K562 (cell line): ENCODE data around the gene OCSTAMP. TPM values are rescaled to one million over a fixed set of nuclear protein-coding genes. Genes with fewer than 3 reads are reported as not detected.

ENCODE experiments used
- ATAC-seq: fragments of 200-7000 bp; cut with Tn5 transposase; 3 replicates; pipeline ENCODE4 v1.9.1; 2020; ENCODE audit warnings: moderate library complexity
- BruUV-seq: library from RNA; stranded (reverse); fragments of 400-500 nt; replicated peaks from 2 replicates; lab custom pipeline; 2021; lab: Mats Ljungman, UMichigan
- CTCF ChIA-PET: fragments of 300-600 bp; formaldehyde crosslinking; extraction: SDS; loops from one replicate; lab custom pipeline; 2021; ENCODE audit warnings: low intra/inter-chr PET ratio; lab: Yijun Ruan, JAX
- POLR2A ChIA-PET: fragments of 300-600, 350-650 bp; sonication (Branson Sonifier 250); formaldehyde crosslinking; extraction: SDS; loops from one replicate; lab custom pipeline; 2021; ENCODE audit warnings: antibody characterized with exemption, inconsistent platforms; lab: Yijun Ruan, JAX
- DNase-seq, 4 experiments: peaks; one replicate each; pipeline versions ENCODE4 v3.0.0 to v3.0.0-alpha.2; 2011 to 2018; ENCODE audit warnings: low spot score in 3 of 4, mixed read lengths in 3 of 4; ENCODE audit errors: extremely low read depth in 1 of 4
- FAIRE-seq: peaks from 2 replicates; lab custom pipeline; 2011; peaks lifted over from hg19 to GRCh38; lab: Jason Lieb, UNC
- H2AFZ ChIP-seq: 2 replicates; pipeline ENCODE4 v1.6.0; 2011; ENCODE audit warnings: low read depth, low read length, control low read depth, inconsistent platforms
- H3K27ac ChIP-seq: fragments of 200-600 bp; 3 replicates; pipeline ENCODE4 v1.8.0; 2011; ENCODE audit warnings: low read depth, mild to moderate bottlenecking, control low read depth, inconsistent platforms, low read length, moderate library complexity, mixed read lengths; ENCODE audit errors: extremely low read depth
- H3K27me3 ChIP-seq, 2 experiments: fragments of 300-600 bp in 1 of 2; 2 replicates in 1 of 2; 3 replicates in 1 of 2; pipeline versions ENCODE4 v1.6.0 to v1.8.0; 2011; ENCODE audit warnings: inconsistent platforms in 2 of 2, low read length in 2 of 2, mild to moderate bottlenecking in 1 of 2, mixed read lengths in 1 of 2, moderate library complexity in 1 of 2; ENCODE audit not compliant: control insufficient read depth in 2 of 2, insufficient read depth in 2 of 2
- H3K36me3 ChIP-seq: fragments of 300-600 bp; 3 replicates; pipeline ENCODE4 v1.8.0; 2011; ENCODE audit warnings: mild to moderate bottlenecking, low read length, inconsistent platforms; ENCODE audit not compliant: control insufficient read depth, insufficient read depth
- H3K4me1 ChIP-seq, 2 experiments: fragments of 200-600 bp in 1 of 2; replicated peaks in 1 of 2; 2 replicates in 1 of 2; 3 replicates in 1 of 2; pipeline versions ENCODE4 v1.5.1 to v1.8.0; 2011; ENCODE audit warnings: inconsistent platforms in 2 of 2, low read length in 2 of 2, mild to moderate bottlenecking in 1 of 2, mixed read lengths in 1 of 2, moderate library complexity in 1 of 2; ENCODE audit not compliant: control insufficient read depth in 2 of 2, insufficient read depth in 2 of 2
- H3K4me2 ChIP-seq: 2 replicates; pipeline ENCODE4 v1.6.1; 2011; ENCODE audit warnings: low read length, control low read depth, inconsistent platforms, mixed read lengths; ENCODE audit not compliant: insufficient read depth
- H3K4me3 ChIP-seq: fragments of 200-600 bp; sonication (generic), shearing (Covaris generic); 2 replicates; pipeline ENCODE4 v1.5.1; 2016; ENCODE audit warnings: control low read depth, inconsistent platforms
- H3K79me2 ChIP-seq: fragments of 200-600 bp; 3 replicates; pipeline ENCODE4 v1.8.0; 2011; ENCODE audit warnings: low read length, inconsistent platforms; ENCODE audit not compliant: control insufficient read depth, insufficient read depth
- H3K9ac ChIP-seq, 2 experiments: 2 replicates each; pipeline versions ENCODE4 v1.6.0 to v1.6.1; 2011; ENCODE audit warnings: low read depth in 2 of 2, low read length in 2 of 2, control low read depth in 1 of 2, inconsistent platforms in 1 of 2, mild to moderate bottlenecking in 1 of 2, mixed read lengths in 1 of 2; ENCODE audit not compliant: insufficient read depth in 1 of 2
- H3K9me1 ChIP-seq: one replicate; pipeline ENCODE4 v1.6.0; 2011; ENCODE audit warnings: inconsistent platforms, mild to moderate bottlenecking, low read length, moderate library complexity; ENCODE audit not compliant: control insufficient read depth, insufficient read depth
- H3K9me3 ChIP-seq: replicated peaks from 2 replicates; pipeline ENCODE4 v1.5.1; 2011; ENCODE audit warnings: low read depth, low read length, inconsistent platforms; ENCODE audit not compliant: control insufficient read depth, insufficient read depth
- H4K20me1 ChIP-seq: replicated peaks from 2 replicates; pipeline ENCODE4 v1.6.1; 2011; ENCODE audit warnings: low read length, inconsistent platforms, mixed read lengths; ENCODE audit not compliant: control insufficient read depth, insufficient read depth
- ATF3 ChIP-seq, 2 experiments: fragments of 450-650 bp in 1 of 2; sonication (generic) in 1 of 2; formaldehyde crosslinking in 1 of 2; IDR thresholded peaks in 1 of 2; conservative IDR thresholded peaks in 1 of 2; 2 replicates each; pipeline versions ENCODE4 v1.6.1 to v1.8.1; 2016 to 2023; ENCODE audit warnings: mild to moderate bottlenecking in 2 of 2, moderate library complexity in 2 of 2, inconsistent platforms in 1 of 2, missing genetic modification reagents in 1 of 2
- BCOR ChIP-seq: fragments of 450-650 bp; IDR thresholded peaks from 2 replicates; pipeline ENCODE4 v1.6.1; 2016
- CBX5 ChIP-seq: IDR thresholded peaks from 2 replicates; pipeline ENCODE4 v1.6.1; 2014; ENCODE audit warnings: low read depth, borderline replicate concordance
- FUS ChIP-seq: fragments of 200-400 bp; formaldehyde crosslinking; optimal IDR thresholded peaks from 2 replicates; pipeline ENCODE3; 2017; ENCODE audit warnings: low read depth, low read length
- HOMEZ ChIP-seq: fragments of 250-450 bp; sonication (Bioruptor Pico); IDR thresholded peaks from 2 replicates; pipeline ENCODE4 v1.4.0; 2020; ENCODE audit warnings: mild to moderate bottlenecking, moderate library complexity
- IRF1 ChIP-seq: sonication (generic); formaldehyde crosslinking; IDR thresholded peaks from 2 replicates; pipeline ENCODE4 v1.8.0; 2022; ENCODE audit warnings: missing genetic modification reagents, mild to moderate bottlenecking, borderline replicate concordance
- NFRKB ChIP-seq: fragments of 450-650 bp; IDR thresholded peaks from 2 replicates; pipeline ENCODE4 v1.6.1; 2016; ENCODE audit warnings: low read depth
- RBM25 ChIP-seq: fragments of 200-400 bp; formaldehyde crosslinking; IDR thresholded peaks from 2 replicates; pipeline ENCODE4 v1.6.1; 2018; ENCODE audit warnings: low read length, low read depth, moderate library complexity; ENCODE audit not compliant: severe bottlenecking
- RFX7 ChIP-seq: fragments of 250-450 bp; sonication (Bioruptor Pico); IDR thresholded peaks from 2 replicates; pipeline ENCODE4 v1.5.1; 2021; ENCODE audit warnings: mild to moderate bottlenecking
- SRF ChIP-seq, 2 experiments: fragments of 250-450, 450-650 bp in 1 of 2; sonication (Bioruptor Pico) in 1 of 2; sonication (generic) in 1 of 2; formaldehyde crosslinking; IDR thresholded peaks; 2 replicates each; pipeline versions ENCODE4 v1.5.0 to v1.5.1; 2020 to 2022; ENCODE audit warnings: mild to moderate bottlenecking in 1 of 2, missing genetic modification reagents in 1 of 2
- ZBTB43 ChIP-seq: sonication (generic); formaldehyde crosslinking; IDR thresholded peaks from 2 replicates; pipeline ENCODE4 v1.8.0; 2023; ENCODE audit warnings: mild to moderate bottlenecking, missing genetic modification reagents
- ZBTB7A ChIP-seq: IDR thresholded peaks from 2 replicates; pipeline ENCODE4 v1.6.1; 2011; ENCODE audit warnings: low read depth, mild to moderate bottlenecking, low read length, moderate library complexity, borderline replicate concordance; ENCODE audit not compliant: control insufficient read depth
- WGBS: fragments of 100-300 bp; shearing (Covaris generic); methylation state at CpG from one replicate; pipeline ENCODE4 v1.1.6; 2016; ENCODE audit warnings: low coverage, mixed read lengths; ENCODE audit not compliant: insufficient coverage; ENCODE audit errors: missing lambda C conversion rate; 5-methylcytosine and 5-hydroxymethylcytosine counted together
- in situ Hi-C: fragments of 300-500 bp; cut with MboI; formaldehyde crosslinking; loops from 4 replicates; pipeline ENCODE4 v1.15.0; 2018; ENCODE audit warnings: inconsistent platforms, mixed read lengths
- intact Hi-C: fragments of 100-400 bp; cut with micrococcal nuclease; formaldehyde crosslinking; loops from 2 replicates; pipeline ENCODE4 v1.14.2; 2022
- polyA plus RNA-seq, 8 experiments: library from polyadenylated mRNA; depleted of rRNA in 4 of 8; stranded (reverse) in 5 of 8; unstranded in 3 of 8; fragments of >200 nt; fragmentation: Nextera tagmentation in 2 of 8; fragmentation: Illumina TruSeq in 1 of 8; extraction: Ambion mirVana in 2 of 8; extraction: Trizol in 1 of 8; gene quantifications; 2 replicates each; pipeline versions ENCODE4 v1.2.1 to v1.2.3, GENCODE V29; 2011 to 2014; ENCODE audit warnings: inconsistent platforms in 1 of 8, missing spikeins in 1 of 8
- total RNA-seq, 7 experiments: library from RNA; depleted of rRNA in 6 of 7; stranded (reverse); fragments of >200 nt in 6 of 7; fragmentation: Illumina TruSeq in 2 of 7; extraction: Trizol in 2 of 7; gene quantifications; 2 replicates each; pipeline versions ENCODE4 v1.2.1 to v1.2.3, GENCODE V29; 2011 to 2021; ENCODE audit warnings: low replicate concordance in 1 of 7

The OCSTAMP gene
- total and polyA plus RNA-seq, 9 of the 15 experiments (the other 6 are each of a cell fraction or from before 2014, with no cell fraction given) = not detected

- no peak for TF ChIP-seq NFRKB
- peak; percentile 87 for TF ChIP-seq RBM25
- TF ChIP-seq ATF3 (IDR thresholded peaks at IDR 0.05) = no peak
- no peak for TF ChIP-seq ATF3 (CRISPR knock-in tag; conservative IDR thresholded peaks at IDR 0.05)
- peak; percentile 57; the same call in 1 of the 2 replicates for TF ChIP-seq BCOR
- no peak for TF ChIP-seq RFX7 (CRISPR knock-in tag)
These were observed 2.3 kb upstream of the OCSTAMP start (continued) for GRCh38 chr20:46552460-46553420.

GRCh38 chr20:46551522-46552381 lies 1.3 kb upstream of the OCSTAMP start:
- Histone ChIP-seq H4K20me1 (no peaks in the 10 kb centered on the region), H3K4me2 (no peak overlapping the region), H3K9ac (no peak overlapping the region), H3K79me2 (no peaks in the 10 kb centered on the region), H3K9me3 (no peaks in the 10 kb centered on the region), H3K27me3 (peaks cover 8 to 32% of the 10 kb centered on the region in 2 experiments; a peak in 4 of 5 replicates), H3K27ac (no peak overlapping the region), H3K4me1 (0 out of 5 replicates have a peak, but pooled peaks cover 0 to 5% of the 10 kb centered on the region in 2 experiments), H3K9me1 (no peaks in the 10 kb centered on the region), H3K36me3 (no peaks in the 10 kb centered on the region), H3K4me3 (no peak overlapping the region), H2AFZ (no peak overlapping the region)
- intact Hi-C loops = no loop called here
- in situ Hi-C loops = no loop called here
- no TSS peak for BruUV-seq
- ChIA-PET CTCF (interaction anchor here (0.6 kb wide), 1 partner anchor 104 kb away, joined by 3 read pairs; no protein-coding TSS in a partner anchor), POLR2A (interaction anchor here (0.7 to 1.0 kb wide), 3 partner anchors 94 to 310 kb away, joined by 3 to 7 read pairs (median 4); partner anchors contain the start of gene TP53RK)
- ATAC-seq (peak; percentile 31; the same call in 1 of the 3 replicates), FAIRE-seq (no peak), DNase-seq (no peak)
- 7% methylated on average over 11 of the region's 12 CpGs for WGBS
- no peak for TF ChIP-seq FUS
- TF ChIP-seq ZBTB43 (CRISPR knock-in tag) = no peak
- TF ChIP-seq HOMEZ = no peak
- no peak for TF ChIP-seq CBX5
- peak in 1 of 2 experiments; percentile 65; a peak in 1 of 4 replicates for TF ChIP-seq SRF (CRISPR knock-in tag; IDR thresholded peaks at IDR 0.05)
- no peak for TF ChIP-seq IRF1 (CRISPR knock-in tag)
- no peak for TF ChIP-seq ZBTB7A
